GM18508 (cell line): Measurements from ENCODE around the gene ARHGEF17.

ENCODE experiments used
- ATAC-seq: cut with Tn5 transposase; IDR thresholded peaks from one replicate; pipeline ENCODE4 v1.9.1; 2021; ENCODE audit warnings: moderate number of reproducible peaks; ENCODE audit not compliant: insufficient read depth, unreplicated experiment

The ARHGEF17 gene

DNA sequence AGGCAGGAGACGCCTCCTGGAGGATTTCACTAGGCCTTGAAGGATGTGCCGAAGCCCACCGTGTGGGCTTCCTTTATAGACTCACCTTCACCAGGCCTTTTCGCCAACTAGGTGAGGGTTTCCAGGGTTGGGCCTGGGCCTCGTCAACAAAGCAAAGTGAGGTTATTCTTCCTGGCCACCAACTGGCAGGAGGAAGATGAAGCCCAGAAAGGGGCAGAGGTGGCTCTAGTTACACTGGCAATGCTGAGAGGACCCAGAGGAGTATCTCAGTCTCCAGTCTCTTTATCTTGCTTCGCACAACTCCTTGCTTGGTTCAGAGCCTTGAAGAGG is 67.7 kb downstream of the ARHGEF17 start:
- ATAC-seq: no peak

GRCh38 chr11:73376160-73376802 is 68.2 kb downstream of the ARHGEF17 start, which contains the start of gene RELT:
RELT (plus strand) TSS chr11:73376399; CDS start chr11:73389137, 12,738 bp downstream.
- peak; percentile 42 for ATAC-seq

DNA sequence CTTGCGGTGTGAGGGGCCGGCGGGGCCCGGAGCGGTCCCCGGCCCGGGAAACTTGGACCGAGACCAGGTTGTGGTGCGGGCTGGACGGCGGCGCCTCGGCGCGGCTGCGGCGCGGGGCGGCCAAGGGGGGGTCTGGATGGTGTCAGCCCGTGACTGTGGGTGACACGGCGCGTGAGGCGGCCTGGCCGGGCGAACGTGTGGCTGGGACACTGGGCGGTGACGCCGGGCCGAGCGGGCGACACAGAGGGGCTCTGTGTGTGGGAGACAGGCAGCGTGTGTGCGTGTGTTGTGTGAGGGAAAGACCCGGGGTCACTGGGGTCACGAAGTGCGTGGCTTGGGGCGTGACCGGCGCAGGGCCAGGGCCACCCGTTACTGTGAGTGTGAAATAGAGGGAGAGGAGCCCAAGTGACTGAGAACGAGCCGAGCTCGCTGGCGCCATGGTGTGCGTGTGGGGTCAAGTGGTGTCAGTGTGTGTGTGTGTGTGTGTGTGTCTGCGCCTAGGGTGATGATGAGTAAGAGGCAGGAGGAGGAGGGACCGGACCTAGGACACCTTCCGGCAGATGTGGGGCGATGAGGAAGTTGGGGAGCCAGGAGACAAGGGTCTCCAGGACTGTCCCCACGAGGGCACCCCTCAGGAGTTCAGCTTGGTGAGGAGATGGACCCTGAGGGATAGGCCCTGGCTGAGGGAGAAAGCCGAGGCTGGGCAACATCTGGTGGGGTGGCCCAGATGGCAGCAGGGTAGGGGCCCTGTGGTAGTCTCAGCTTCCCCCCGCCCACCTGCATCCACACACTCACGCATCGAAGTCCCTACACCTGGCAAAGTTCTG is 68.9 kb downstream of the ARHGEF17 start:
- ATAC-seq: no peak

GRCh38 chr11:73379189-73379880 is 71.3 kb downstream of the ARHGEF17 start:
- no peak for ATAC-seq

DNA sequence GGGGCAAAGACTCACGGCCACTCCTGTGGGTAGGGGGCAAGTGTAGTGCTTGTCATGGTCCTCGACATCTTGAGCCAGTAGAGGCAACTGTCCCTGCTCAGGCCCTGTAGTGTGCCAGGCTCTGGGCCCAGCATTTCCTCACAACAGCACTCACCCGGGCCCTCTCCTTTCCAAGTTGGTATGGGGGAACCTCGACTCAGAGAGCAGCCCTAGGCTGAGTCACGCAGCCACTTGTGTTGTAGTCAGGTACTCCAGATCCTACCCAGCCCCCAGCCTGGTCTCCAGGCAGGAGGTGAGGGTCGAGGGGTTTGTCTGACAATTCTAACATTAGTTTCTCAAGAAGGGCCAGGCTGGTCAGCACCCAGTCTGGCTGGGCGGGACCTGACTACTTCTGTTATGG is 72.3 kb downstream of the ARHGEF17 start:
- ATAC-seq: no peak

DNA sequence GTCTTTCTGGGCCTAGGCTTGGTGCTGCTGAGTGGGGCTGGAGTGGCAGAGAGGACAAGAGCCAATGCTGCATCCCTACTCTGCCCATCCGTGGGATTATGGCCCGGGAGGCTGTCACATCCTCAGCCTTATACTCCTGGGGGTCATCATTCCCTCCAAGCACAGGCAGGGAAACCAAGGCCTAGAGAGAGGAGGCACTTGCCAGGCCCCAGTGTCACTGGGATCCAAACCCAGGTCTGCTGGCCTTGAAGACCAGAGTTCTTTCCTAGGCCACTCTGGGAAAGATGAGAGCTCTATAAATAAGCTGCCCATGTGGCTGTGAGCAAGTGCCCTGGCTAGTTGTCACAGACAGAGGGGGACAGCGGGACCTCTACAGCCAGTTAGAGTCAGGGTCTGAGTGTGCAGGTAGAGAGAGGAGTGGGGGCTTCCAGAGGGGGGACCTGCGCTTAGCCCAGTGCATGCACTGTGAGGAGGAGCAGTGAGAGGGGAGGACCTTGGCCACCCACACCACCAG is 72.9 kb downstream of the ARHGEF17 start:
- ATAC-seq: no peak

DNA sequence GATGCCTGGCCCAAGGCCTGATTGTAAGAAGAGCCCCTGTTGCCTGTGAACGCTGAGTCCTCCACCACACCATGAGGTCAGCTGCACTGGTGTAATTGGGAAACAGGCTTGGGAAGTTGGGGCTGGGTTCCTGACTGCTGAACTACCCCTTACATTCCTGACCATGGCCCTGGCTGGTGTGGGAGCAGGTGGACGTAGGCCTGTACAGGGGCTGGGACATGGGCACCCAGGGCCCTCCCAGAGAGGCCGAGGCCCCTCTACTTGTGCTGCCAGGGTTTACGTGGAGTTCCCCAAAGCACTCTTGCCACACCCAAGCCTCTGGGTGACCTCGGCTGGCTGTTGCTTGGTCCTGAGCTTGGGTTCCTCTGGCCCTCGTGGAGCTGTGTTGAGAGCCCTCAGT is 73.5 kb downstream of the ARHGEF17 start:
- ATAC-seq: no peak

DNA sequence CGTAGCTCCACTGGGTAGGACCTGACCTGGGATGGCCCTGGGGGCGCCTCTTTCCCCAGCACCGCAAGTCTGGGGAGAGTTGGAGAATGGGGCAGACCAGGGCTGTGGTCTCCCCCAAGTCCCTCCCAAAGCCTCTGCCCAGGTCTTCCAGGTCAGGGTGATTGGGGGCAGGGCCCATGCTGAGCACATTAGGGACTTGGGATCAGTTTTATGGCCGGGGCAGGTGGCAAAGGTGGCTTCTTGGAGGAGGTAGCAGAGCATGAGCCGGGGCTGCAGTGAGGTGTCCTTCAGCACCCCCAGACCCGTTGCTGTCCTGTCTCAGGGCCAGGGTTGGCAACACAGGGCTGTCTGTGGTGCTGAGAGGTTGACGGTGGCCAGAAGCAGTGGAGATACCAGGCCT is 74.1 kb downstream of the ARHGEF17 start:
- ATAC-seq: no peak

- no peak for ATAC-seq
These were observed 74.7 kb downstream of the ARHGEF17 start for GRCh38 chr11:73382747-73383146.

DNA sequence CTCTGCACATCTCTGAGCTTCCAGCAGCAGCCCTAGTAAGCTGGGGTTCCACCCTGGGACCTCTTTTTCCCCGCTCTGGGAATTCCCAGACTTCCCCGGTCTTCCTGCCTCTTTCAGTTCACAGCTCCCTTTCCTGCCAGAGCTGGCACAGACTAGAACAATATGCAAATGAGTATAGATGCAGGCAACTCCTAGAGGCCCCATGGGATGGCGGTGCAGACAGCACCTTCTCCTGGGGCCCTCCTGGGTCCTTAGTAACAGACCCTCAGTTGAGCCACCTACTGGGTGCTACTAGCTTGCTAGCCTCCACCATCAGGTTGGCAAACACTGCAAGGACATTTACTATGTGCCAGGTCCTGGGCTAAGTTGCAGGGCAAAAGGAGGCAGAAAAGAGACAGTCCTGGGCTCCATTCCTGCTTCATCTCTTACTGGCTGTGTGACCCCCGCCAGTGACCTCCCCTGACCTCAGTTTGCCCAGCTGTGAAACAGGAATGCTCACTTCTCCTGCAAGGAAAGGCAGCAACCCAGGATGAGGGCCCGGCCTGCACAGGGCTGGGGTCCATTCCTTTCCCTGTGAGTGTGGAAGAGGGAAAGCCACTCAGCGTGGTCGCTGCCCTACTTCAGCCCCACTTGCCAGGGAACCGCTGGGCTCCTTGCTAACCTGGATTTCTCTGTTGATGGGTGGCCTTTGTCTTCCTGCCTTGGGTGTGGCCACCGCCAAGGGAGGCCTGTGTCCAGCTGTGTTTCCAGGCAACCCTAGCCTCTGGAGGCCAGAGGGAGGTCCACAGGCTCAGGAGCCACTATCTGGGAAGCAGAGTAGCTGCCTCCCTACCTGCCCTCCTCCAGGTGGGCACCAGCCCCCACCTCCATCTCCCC is 75.4 kb downstream of the ARHGEF17 start:
- no peak for ATAC-seq

- ATAC-seq: no peak
These were observed 76.0 kb downstream of the ARHGEF17 start for GRCh38 chr11:73384125-73384441.

DNA sequence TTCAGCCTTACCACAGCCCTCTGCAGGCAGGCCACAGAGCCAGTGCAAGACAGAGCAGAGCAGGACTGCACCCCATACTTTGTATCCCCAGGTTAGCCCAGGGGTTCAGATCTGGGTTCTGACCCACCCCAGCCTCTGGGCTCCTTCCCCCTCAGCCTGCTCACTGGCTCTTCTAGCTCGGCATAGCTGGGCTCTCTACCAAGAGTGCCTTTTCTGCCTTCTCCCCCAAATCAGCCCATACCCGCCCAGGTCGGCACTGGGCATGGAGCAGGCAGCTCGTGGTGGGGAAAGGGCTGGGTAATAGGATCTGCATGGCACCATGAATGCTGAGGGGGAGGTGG is 76.4 kb downstream of the ARHGEF17 start:
- ATAC-seq: no peak

DNA sequence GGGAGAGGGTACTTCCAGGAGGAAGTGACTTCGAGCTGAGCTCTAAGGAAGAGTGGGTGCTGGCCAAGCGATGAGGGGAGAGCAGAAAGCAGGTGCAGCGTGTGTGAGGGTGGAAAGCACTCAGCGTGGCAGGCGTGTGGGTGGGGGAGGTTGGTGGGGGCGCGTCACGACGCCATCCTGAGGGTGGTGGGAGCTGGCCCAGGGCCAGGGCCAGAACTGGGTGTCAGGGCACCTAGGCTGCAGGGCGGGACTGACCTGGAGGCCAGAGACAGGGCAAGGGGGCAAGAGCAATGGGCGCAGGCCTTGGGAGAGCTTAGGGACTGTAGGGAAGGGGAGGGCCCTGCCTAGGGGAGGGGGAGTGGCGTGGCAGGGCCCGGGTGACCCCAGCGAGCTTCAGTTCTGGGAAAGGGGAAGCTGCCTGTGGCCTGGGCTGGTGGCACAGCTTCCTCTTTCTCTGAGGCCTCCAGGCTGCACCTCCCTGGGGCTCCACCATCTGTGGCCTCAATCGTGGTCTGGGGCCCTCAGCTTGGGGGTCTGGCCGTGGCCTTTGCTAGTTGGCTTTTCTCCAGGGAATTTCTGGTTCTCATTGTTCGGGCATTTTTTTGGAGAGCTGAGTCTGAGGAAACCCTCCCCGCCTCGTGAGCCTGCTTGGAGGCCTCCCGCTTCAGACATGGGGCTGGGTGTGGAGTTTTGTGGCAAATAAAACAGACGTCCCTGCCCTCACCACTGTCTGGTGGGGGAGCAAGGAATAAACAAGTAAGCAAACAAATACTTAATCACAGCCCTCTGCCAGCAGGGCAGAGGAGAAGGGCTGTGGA is 77.0 kb downstream of the ARHGEF17 start:
- ATAC-seq: no peak

- ATAC-seq: no peak
These were observed 77.9 kb downstream of the ARHGEF17 start for GRCh38 chr11:73386016-73386415.

- ATAC-seq: no peak
These were observed 78.5 kb downstream of the ARHGEF17 start for GRCh38 chr11:73386546-73386945.

GRCh38 chr11:73387594-73388264 is 79.7 kb downstream of the ARHGEF17 start:
- no peak for ATAC-seq

- no peak for ATAC-seq
These were observed 80.4 kb downstream of the ARHGEF17 start for GRCh38 chr11:73388265-73389133.

DNA sequence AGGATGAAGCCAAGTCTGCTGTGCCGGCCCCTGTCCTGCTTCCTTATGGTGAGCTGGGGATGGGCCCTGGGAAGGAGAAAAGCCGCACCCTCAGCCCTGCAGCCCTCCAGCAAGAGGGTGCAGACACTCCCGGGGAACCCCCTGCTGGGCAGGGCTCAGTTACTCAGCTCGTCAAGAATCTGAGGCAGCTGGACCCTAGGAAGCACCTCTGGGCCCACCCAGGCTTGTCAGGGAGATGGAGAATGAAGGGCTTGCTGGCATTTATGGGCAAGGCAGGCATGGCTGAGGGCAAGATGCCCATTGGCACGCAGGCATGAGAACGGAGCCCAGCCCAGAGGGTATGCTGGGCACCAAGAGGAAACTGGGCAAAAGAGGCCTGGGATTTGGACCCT is 81.1 kb downstream of the ARHGEF17 start:
- no peak for ATAC-seq
